Measurements from ENCODE around the gene AXIN1.
A peak's percentile ranks its signal among the peaks of the same experiment; 100 is the strongest.

Gene AXIN1

DNA sequence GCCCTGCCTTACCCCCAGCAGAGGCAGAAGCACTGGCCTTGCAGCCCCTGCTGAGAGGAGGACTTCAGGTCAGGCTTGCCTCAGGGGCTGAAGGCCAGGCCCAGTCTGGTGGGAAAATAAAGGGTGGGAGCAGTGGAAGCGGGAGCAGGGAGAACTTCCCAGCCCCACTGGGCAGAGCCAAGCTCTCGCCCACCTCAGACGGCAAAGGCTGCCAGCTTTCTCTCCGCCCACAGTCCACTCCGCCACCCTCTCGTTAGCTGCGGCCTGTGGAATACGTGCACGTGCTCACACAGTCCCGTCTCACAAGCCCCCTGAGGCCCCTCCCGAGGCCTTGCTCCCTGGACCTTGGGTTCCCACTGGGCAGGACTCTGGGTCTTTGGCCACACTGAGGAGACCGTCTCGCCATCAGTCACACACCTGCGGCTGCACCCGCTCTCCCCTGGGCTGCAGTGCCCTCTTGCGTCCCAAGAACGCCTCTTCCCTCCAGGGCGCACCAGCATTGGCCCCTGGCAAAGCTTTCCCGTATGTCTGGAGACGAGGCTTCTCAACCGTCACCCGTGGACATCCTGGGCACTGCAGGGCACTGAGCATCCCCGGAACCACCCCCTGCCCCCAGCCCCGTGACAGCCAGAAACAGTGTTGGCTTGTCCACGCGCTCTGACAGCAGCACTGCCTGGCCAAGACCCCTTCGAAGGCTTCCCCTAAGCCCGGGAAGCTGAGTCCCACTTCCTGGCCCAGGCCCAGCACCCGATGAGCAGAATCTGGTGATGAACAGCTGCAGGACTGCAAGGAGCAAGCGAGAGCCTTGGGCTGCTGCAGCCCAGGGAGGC lies 9.6 kb upstream of the AXIN1 start:
- Histone ChIP-seq H3K9me3 (ENCODE audit: control insufficient read depth, low read length) (no peaks in the 10 kb centered on the region), H3K27ac (ENCODE audit: insufficient read depth, low read length, poor library complexity, severe bottlenecking) (no peak overlapping the region), H3K4me1 (ENCODE audit: control insufficient read depth, insufficient read depth, low read length, poor library complexity, severe bottlenecking) (peaks cover 12% of the 10 kb centered on the region), H3K36me3 (ENCODE audit: control insufficient read depth, insufficient read depth, low read length) (peaks cover 7% of the 10 kb centered on the region), H3K4me3 (ENCODE audit: insufficient read depth, low read depth, low read length, poor library complexity, severe bottlenecking) (no peak overlapping the region), H3K27me3 (replicated peaks; ENCODE audit: control insufficient read depth, insufficient read depth, low read length, poor library complexity, severe bottlenecking) (no peaks in the 10 kb centered on the region)
- DNase-seq: peak; percentile 40 to 58 (median 48)

DNA sequence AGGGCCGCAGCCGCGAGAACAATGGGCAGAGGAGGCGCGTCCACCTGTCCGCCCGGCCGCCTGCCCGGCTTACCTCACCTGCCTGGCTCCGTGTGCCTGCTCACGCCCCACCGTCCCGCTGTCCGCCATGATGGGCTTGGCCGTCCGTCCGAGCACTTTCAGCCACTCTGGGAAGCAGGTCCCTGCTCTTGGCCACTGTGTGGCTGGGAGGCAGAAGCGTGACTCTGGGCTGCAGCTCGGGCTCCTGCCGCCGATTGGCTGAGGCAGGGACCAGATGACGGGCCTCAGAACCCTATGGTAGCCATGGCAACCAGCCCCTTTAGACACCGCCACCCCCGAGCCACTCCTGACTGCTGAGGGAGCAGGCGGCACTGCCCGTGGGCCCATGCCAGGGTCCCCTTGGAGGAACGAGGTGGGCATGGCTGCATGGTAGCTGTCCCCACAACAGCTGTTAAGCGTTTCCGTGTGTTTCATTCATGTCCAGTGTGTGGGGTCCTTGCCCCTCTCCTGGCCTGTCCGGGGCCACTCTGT lies 8.9 kb upstream of the AXIN1 start:
- Histone ChIP-seq H3K36me3 (ENCODE audit: control insufficient read depth, insufficient read depth, low read length) (peaks cover 2% of the 10 kb centered on the region), H3K9me3 (ENCODE audit: control insufficient read depth, low read length) (no peaks in the 10 kb centered on the region), H3K4me3 (ENCODE audit: insufficient read depth, low read depth, low read length, poor library complexity, severe bottlenecking) (no peak overlapping the region), H3K4me1 (ENCODE audit: control insufficient read depth, insufficient read depth, low read length, poor library complexity, severe bottlenecking) (peaks cover 17% of the 10 kb centered on the region), H3K27ac (ENCODE audit: insufficient read depth, low read length, poor library complexity, severe bottlenecking) (no peak overlapping the region), H3K27me3 (replicated peaks; ENCODE audit: control insufficient read depth, insufficient read depth, low read length, poor library complexity, severe bottlenecking) (no peaks in the 10 kb centered on the region)
- DNase-seq: no peak

- H3K4me1 ChIP-seq (ENCODE audit: control insufficient read depth, insufficient read depth, low read length, poor library complexity, severe bottlenecking): peaks cover 22% of the 10 kb centered on the region
- no peaks in the 10 kb centered on the region for H3K9me3 ChIP-seq (ENCODE audit: control insufficient read depth, low read length)
- H3K27ac ChIP-seq (ENCODE audit: insufficient read depth, low read length, poor library complexity, severe bottlenecking): no peak overlapping the region
- no peaks in the 10 kb centered on the region for H3K27me3 ChIP-seq (replicated peaks; ENCODE audit: control insufficient read depth, insufficient read depth, low read length, poor library complexity, severe bottlenecking)
- DNase-seq: no peak
- H3K36me3 ChIP-seq (ENCODE audit: control insufficient read depth, insufficient read depth, low read length): no peaks in the 10 kb centered on the region
- H3K4me3 ChIP-seq (ENCODE audit: insufficient read depth, low read depth, low read length, poor library complexity, severe bottlenecking): no peak overlapping the region
Observed at GRCh38 chr16:360698-361336, 8.3 kb upstream of the AXIN1 start.

DNA sequence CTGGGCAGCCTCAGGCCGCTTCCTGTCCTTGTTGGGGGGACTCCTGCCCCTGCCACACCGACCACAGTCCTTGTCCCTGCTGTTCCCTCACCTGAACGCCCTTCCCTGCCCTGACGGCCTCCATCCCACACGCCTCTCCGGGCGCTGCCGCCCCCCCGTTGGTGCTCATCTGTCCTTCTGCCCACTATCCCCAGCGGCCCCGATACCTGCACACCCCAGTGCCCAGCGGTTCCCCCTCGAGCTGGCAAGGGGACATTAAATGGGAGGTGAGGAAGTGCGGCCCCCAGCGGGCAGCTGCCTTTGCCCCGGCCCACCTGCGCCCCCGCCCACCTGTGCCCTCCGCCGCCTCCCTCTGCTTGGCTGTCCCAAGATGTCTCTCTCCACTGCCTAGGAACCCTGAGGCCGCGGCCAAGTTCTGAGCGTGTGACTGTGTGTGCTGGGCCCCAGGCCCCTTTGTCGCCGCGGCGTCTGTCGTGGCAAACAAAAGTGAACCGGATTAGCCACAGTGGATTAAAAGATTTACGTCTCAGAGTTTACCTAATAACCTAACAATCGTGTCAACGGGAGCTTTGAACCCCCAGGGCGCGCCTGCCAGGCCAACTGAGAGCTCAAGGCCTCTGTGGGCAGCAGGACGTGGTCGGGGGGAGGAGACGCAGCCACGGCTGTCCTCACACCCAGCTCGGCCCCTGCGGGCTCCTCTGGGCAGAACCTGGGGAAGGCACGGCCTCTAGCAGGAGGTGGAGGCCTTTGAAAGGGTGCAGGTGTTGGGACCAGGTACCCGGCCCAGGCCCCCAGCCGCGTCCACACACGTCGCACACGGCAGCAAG lies 7.6 kb upstream of the AXIN1 start:
- H3K9me3 ChIP-seq (ENCODE audit: control insufficient read depth, low read length): no peaks in the 10 kb centered on the region
- no peak for DNase-seq

GRCh38 chr16:359067-359763 lies 6.7 kb upstream of the AXIN1 start:
- Histone ChIP-seq H3K27me3 (replicated peaks; ENCODE audit: control insufficient read depth, insufficient read depth, low read length, poor library complexity, severe bottlenecking) (no peaks in the 10 kb centered on the region), H3K36me3 (ENCODE audit: control insufficient read depth, insufficient read depth, low read length) (no peaks in the 10 kb centered on the region), H3K4me1 (ENCODE audit: control insufficient read depth, insufficient read depth, low read length, poor library complexity, severe bottlenecking) (peaks cover 38% of the 10 kb centered on the region), H3K4me3 (ENCODE audit: insufficient read depth, low read depth, low read length, poor library complexity, severe bottlenecking) (no peak overlapping the region), H3K9me3 (ENCODE audit: control insufficient read depth, low read length) (no peaks in the 10 kb centered on the region), H3K27ac (ENCODE audit: insufficient read depth, low read length, poor library complexity, severe bottlenecking) (no peak overlapping the region)
- DNase-seq: no peak

More for the DNA sequence above, 7.6 kb upstream of the AXIN1 start:
- H3K27me3 ChIP-seq (replicated peaks; ENCODE audit: control insufficient read depth, insufficient read depth, low read length, poor library complexity, severe bottlenecking): no peaks in the 10 kb centered on the region
- H3K4me3 ChIP-seq (ENCODE audit: insufficient read depth, low read depth, low read length, poor library complexity, severe bottlenecking): no peak overlapping the region
- H3K36me3 ChIP-seq (ENCODE audit: control insufficient read depth, insufficient read depth, low read length): no peaks in the 10 kb centered on the region
- H3K4me1 ChIP-seq (ENCODE audit: control insufficient read depth, insufficient read depth, low read length, poor library complexity, severe bottlenecking): peaks cover 29% of the 10 kb centered on the region
- no peak overlapping the region for H3K27ac ChIP-seq (ENCODE audit: insufficient read depth, low read length, poor library complexity, severe bottlenecking)

- Histone ChIP-seq H3K36me3 (ENCODE audit: control insufficient read depth, insufficient read depth, low read length) (no peaks in the 10 kb centered on the region), H3K4me3 (ENCODE audit: insufficient read depth, low read depth, low read length, poor library complexity, severe bottlenecking) (no peak overlapping the region), H3K27me3 (replicated peaks; ENCODE audit: control insufficient read depth, insufficient read depth, low read length, poor library complexity, severe bottlenecking) (no peaks in the 10 kb centered on the region), H3K27ac (ENCODE audit: insufficient read depth, low read length, poor library complexity, severe bottlenecking) (no peak overlapping the region), H3K9me3 (ENCODE audit: control insufficient read depth, low read length) (no peaks in the 10 kb centered on the region), H3K4me1 (ENCODE audit: control insufficient read depth, insufficient read depth, low read length, poor library complexity, severe bottlenecking) (peaks cover 45% of the 10 kb centered on the region)
- DNase-seq: no peak
Observed at GRCh38 chr16:356741-357140, 4.2 kb upstream of the AXIN1 start.

- Histone ChIP-seq H3K36me3 (ENCODE audit: control insufficient read depth, insufficient read depth, low read length) (no peaks in the 10 kb centered on the region), H3K4me3 (ENCODE audit: insufficient read depth, low read depth, low read length, poor library complexity, severe bottlenecking) (peak overlapping the region; percentile 33), H3K27ac (ENCODE audit: insufficient read depth, low read length, poor library complexity, severe bottlenecking) (peak overlapping the region; percentile 46), H3K9me3 (ENCODE audit: control insufficient read depth, low read length) (no peaks in the 10 kb centered on the region), H3K27me3 (replicated peaks; ENCODE audit: control insufficient read depth, insufficient read depth, low read length, poor library complexity, severe bottlenecking) (no peaks in the 10 kb centered on the region), H3K4me1 (ENCODE audit: control insufficient read depth, insufficient read depth, low read length, poor library complexity, severe bottlenecking) (peaks cover 47% of the 10 kb centered on the region)
- DNase-seq: peak in 2 of 3 donors; percentile 32 to 36
Observed at GRCh38 chr16:354971-355461, 2.5 kb upstream of the AXIN1 start.

DNA sequence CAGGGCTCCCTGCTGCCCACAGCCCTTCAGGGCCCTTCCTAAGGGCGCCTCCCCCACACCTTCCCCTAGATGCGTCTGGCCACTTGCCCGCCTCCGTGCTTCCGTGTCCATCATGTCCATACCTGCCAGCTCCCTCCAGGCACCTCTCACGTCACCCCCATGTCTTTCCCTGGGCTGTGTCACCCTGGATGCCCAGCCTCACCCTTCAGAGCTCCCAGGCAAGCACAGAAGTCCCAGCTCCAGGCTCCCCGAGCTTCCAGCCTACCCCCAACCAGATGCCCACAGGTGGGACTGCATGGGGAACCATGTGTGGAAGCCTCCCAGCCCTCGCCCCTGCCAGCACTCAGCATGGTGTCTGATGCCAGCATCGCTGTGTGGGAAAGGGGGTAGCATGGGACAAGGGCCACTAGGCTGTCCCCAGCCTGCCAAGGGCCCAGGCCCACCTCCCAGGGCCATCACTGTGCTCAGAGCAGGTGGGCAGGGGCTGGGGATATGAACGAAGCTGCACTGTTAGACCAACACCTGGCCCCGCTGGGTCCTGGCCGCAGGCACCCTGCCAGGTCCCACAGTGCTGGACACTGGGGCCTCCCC lies 1.9 kb upstream of the AXIN1 start:
- H3K4me1 ChIP-seq (ENCODE audit: control insufficient read depth, insufficient read depth, low read length, poor library complexity, severe bottlenecking): peaks cover 47% of the 10 kb centered on the region

More for the DNA sequence above, 1.9 kb upstream of the AXIN1 start:
- H3K27me3 ChIP-seq (replicated peaks; ENCODE audit: control insufficient read depth, insufficient read depth, low read length, poor library complexity, severe bottlenecking): no peaks in the 10 kb centered on the region
- no peaks in the 10 kb centered on the region for H3K9me3 ChIP-seq (ENCODE audit: control insufficient read depth, low read length)
- peak overlapping the region; percentile 46 for H3K27ac ChIP-seq (ENCODE audit: insufficient read depth, low read length, poor library complexity, severe bottlenecking)
- H3K4me3 ChIP-seq (ENCODE audit: insufficient read depth, low read depth, low read length, poor library complexity, severe bottlenecking): peak overlapping the region; percentile 33
- no peak for DNase-seq
- no peaks in the 10 kb centered on the region for H3K36me3 ChIP-seq (ENCODE audit: control insufficient read depth, insufficient read depth, low read length)

Data from effector memory CD4-positive, alpha-beta T cell (primary cell).